ENCODE measurements around the gene THUMPD1.
"Not testable (repeated sequence)": the region's sequence is repeated elsewhere in the genome, so short reads cannot be mapped to it uniquely, and the experiment has no call there.

Gene THUMPD1

GRCh38 chr16:20727181-20727580, 14.4 kb downstream of the THUMPD1 start:
- no peak for TF ChIP-seq CTCF (IDR thresholded peaks at IDR 0.05; ENCODE audit: borderline replicate concordance, control extremely low read depth, extremely low read depth, insufficient read depth, missing control alignments)
- DNase-seq (ENCODE audit: low spot score): no peak
- in situ Hi-C loops (cut with MboI; ENCODE audit: low sequenced_read_pairs, unreplicated experiment): no loop called here

GRCh38 chr16:20726661-20727060, 15.0 kb downstream of the THUMPD1 start:
- in situ Hi-C loops (cut with MboI; ENCODE audit: low sequenced_read_pairs, unreplicated experiment): no loop called here
- TF ChIP-seq CTCF (IDR thresholded peaks at IDR 0.05; ENCODE audit: borderline replicate concordance, control extremely low read depth, extremely low read depth, insufficient read depth, missing control alignments): no peak
- no peak for DNase-seq (ENCODE audit: low spot score)

GRCh38 chr16:20720251-20720650, 21.4 kb downstream of the THUMPD1 start:
- TF ChIP-seq CTCF (IDR thresholded peaks at IDR 0.05; ENCODE audit: borderline replicate concordance, control extremely low read depth, extremely low read depth, insufficient read depth, missing control alignments): no peak
- DNase-seq (ENCODE audit: low spot score): no peak
- in situ Hi-C loops (cut with MboI; ENCODE audit: low sequenced_read_pairs, unreplicated experiment): no loop called here

GRCh38 chr16:20717718-20718117, 23.9 kb downstream of the THUMPD1 start:
- in situ Hi-C loops (cut with MboI; ENCODE audit: low sequenced_read_pairs, unreplicated experiment); DNase-seq (ENCODE audit: low spot score): not testable (repeated sequence)

- in situ Hi-C loops (cut with MboI; ENCODE audit: low sequenced_read_pairs, unreplicated experiment): no loop called here
- no peak for TF ChIP-seq CTCF (IDR thresholded peaks at IDR 0.05; ENCODE audit: borderline replicate concordance, control extremely low read depth, extremely low read depth, insufficient read depth, missing control alignments)
- DNase-seq (ENCODE audit: low spot score): no peak
Measured at GRCh38 chr16:20711277-20711911, 30.2 kb downstream of the THUMPD1 start.

GRCh38 chr16:20708129-20708528, 33.5 kb downstream of the THUMPD1 start:
- peak; percentile 37 for TF ChIP-seq CTCF (IDR thresholded peaks at IDR 0.05; ENCODE audit: borderline replicate concordance, control extremely low read depth, extremely low read depth, insufficient read depth, missing control alignments)
- in situ Hi-C loops (cut with MboI; ENCODE audit: low sequenced_read_pairs, unreplicated experiment); DNase-seq (ENCODE audit: low spot score): not testable (repeated sequence)

GRCh38 chr16:20707461-20707860, 34.2 kb downstream of the THUMPD1 start:
- in situ Hi-C loops (cut with MboI; ENCODE audit: low sequenced_read_pairs, unreplicated experiment): no loop called here
- TF ChIP-seq CTCF (IDR thresholded peaks at IDR 0.05; ENCODE audit: borderline replicate concordance, control extremely low read depth, extremely low read depth, insufficient read depth, missing control alignments): no peak
- no peak for DNase-seq (ENCODE audit: low spot score)

- DNase-seq (ENCODE audit: low spot score); in situ Hi-C loops (cut with MboI; ENCODE audit: low sequenced_read_pairs, unreplicated experiment): not testable (repeated sequence)
Measured at GRCh38 chr16:20705972-20706371, 35.6 kb downstream of the THUMPD1 start.
